HepG2 (cell line): ENCODE measurements around the gene GP1BA. TPM values are rescaled to one million over a fixed set of nuclear protein-coding genes. Genes with fewer than 3 reads are reported as not detected.
A peak's percentile ranks its signal among the peaks of the same experiment; 100 is the strongest.

Experiments used
- ESRRA ChIP-seq: sonication (generic); formaldehyde crosslinking; IDR thresholded peaks from 2 replicates; pipeline ENCODE4 v1.5.1; 2020; ENCODE audit warnings: mild to moderate bottlenecking, low read depth, missing genetic modification reagents
- HNRNPK ChIP-seq: fragments of 200-400 bp; formaldehyde crosslinking; IDR thresholded peaks from 2 replicates; pipeline ENCODE4 v1.6.1; 2018; ENCODE audit warnings: low read length, low read depth, moderate library complexity, mild to moderate bottlenecking; ENCODE audit not compliant: poor library complexity, severe bottlenecking
- HNRNPLL ChIP-seq: fragments of 200-400 bp; formaldehyde crosslinking; IDR thresholded peaks from 2 replicates; pipeline ENCODE4 v1.6.1; 2017; ENCODE audit warnings: mild to moderate bottlenecking, low read depth, low read length; ENCODE audit not compliant: poor library complexity, severe bottlenecking
- KAT7 ChIP-seq: IDR thresholded peaks from 2 replicates; pipeline ENCODE4 v1.6.1; 2018; ENCODE audit warnings: borderline replicate concordance, missing compliant biosample characterization
- KDM5B ChIP-seq: sonication (generic); formaldehyde crosslinking; IDR thresholded peaks from 2 replicates; pipeline ENCODE4 v1.4.0; 2020; ENCODE audit warnings: missing genetic modification reagents, mild to moderate bottlenecking, borderline replicate concordance
- PHF20 ChIP-seq: sonication (generic); formaldehyde crosslinking; IDR thresholded peaks from 2 replicates; pipeline ENCODE4 v1.5.0; 2020; ENCODE audit warnings: mild to moderate bottlenecking, missing genetic modification reagents
- POLR2G ChIP-seq: fragments of 200-400 bp; formaldehyde crosslinking; IDR thresholded peaks from 2 replicates; pipeline ENCODE4 v1.6.1; 2018; ENCODE audit warnings: mild to moderate bottlenecking, low read depth, low read length, moderate library complexity
- RFXANK ChIP-seq: IDR thresholded peaks from 2 replicates; pipeline ENCODE4 v1.6.1; 2016
- TARDBP ChIP-seq: sonication (generic); formaldehyde crosslinking; IDR thresholded peaks from 2 replicates; pipeline ENCODE4 v1.8.0; 2022; ENCODE audit warnings: mild to moderate bottlenecking, missing genetic modification reagents
- THAP11 ChIP-seq: IDR thresholded peaks from 2 replicates; pipeline ENCODE4 v1.6.1; 2016; ENCODE audit warnings: missing biosample characterization, missing genetic modification reagents
- ZNF607 ChIP-seq: sonication (generic); formaldehyde crosslinking; IDR thresholded peaks from 2 replicates; pipeline ENCODE4 v1.5.1; 2020; ENCODE audit warnings: missing genetic modification reagents, mild to moderate bottlenecking, borderline replicate concordance
- polyA plus RNA-seq, 8 experiments: library from polyadenylated mRNA; depleted of rRNA in 3 of 8; stranded (reverse) in 7 of 8; unstranded in 1 of 8; fragments of >200 nt; fragmentation: Illumina TruSeq in 4 of 8; extraction: Trizol in 4 of 8; gene quantifications; 2 replicates each; pipeline versions ENCODE4 v1.2.1 to v1.2.3, GENCODE V29; 2011 to 2016; ENCODE audit warnings: low read depth in 4 of 8, missing spikeins in 1 of 8, mixed read lengths in 1 of 8; ENCODE audit not compliant: insufficient read depth in 1 of 8
- total RNA-seq, 5 experiments: library from RNA; depleted of rRNA; stranded (reverse); fragments of >200 nt; fragmentation: Illumina TruSeq; extraction: Trizol; gene quantifications; 2 replicates each; pipeline ENCODE4 v1.2.3, GENCODE V29; 2016; ENCODE audit warnings: low read depth in 1 of 5
- TF ChIP-seq, protein P1 (sequence below): sonication (generic); formaldehyde crosslinking; IDR thresholded peaks from 2 replicates; pipeline ENCODE4 v1.9.0; 2021; ENCODE audit warnings: missing genetic modification reagents, borderline replicate concordance
- TF ChIP-seq, protein P2 (sequence below): sonication (generic); formaldehyde crosslinking; IDR thresholded peaks from 2 replicates; pipeline ENCODE4 v1.5.0; 2020; ENCODE audit warnings: mild to moderate bottlenecking, missing genetic modification reagents
- TF ChIP-seq, protein P3 (sequence below): sonication (generic); formaldehyde crosslinking; IDR thresholded peaks from 2 replicates; pipeline ENCODE4 v1.5.0; 2020; ENCODE audit warnings: missing genetic modification reagents

The GP1BA gene
- total and polyA plus RNA-seq, 2 of the 13 experiments (the other 11 are each of a cell fraction or from before 2014, with no cell fraction given), result not detected

DNA sequence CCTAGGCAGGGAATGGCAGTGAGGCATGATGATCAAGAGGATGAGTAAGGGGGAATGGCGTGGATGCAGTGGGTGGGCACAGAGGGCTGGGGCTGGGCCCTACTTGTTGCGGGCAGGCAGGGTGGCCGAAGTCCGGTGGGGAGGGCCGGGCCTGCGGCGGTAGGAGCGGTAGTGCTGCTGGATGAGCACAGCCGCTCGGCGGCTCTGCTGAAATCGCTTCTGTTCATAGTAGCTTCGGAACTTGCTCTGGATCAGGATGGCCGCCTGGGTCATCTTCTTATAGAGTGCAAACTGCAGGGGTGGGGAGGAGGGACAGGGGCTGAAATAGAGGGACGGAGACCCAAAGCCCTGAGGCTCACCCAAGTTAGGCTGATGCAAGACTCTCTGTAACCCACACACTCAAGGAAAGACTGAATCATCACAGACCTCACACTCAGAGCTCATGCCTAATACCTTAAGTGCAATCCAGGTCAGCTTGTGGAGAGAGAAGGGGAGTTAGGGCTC lies 37.0 kb downstream of the GP1BA start (continued):
- TF ChIP-seq, protein P1, sequence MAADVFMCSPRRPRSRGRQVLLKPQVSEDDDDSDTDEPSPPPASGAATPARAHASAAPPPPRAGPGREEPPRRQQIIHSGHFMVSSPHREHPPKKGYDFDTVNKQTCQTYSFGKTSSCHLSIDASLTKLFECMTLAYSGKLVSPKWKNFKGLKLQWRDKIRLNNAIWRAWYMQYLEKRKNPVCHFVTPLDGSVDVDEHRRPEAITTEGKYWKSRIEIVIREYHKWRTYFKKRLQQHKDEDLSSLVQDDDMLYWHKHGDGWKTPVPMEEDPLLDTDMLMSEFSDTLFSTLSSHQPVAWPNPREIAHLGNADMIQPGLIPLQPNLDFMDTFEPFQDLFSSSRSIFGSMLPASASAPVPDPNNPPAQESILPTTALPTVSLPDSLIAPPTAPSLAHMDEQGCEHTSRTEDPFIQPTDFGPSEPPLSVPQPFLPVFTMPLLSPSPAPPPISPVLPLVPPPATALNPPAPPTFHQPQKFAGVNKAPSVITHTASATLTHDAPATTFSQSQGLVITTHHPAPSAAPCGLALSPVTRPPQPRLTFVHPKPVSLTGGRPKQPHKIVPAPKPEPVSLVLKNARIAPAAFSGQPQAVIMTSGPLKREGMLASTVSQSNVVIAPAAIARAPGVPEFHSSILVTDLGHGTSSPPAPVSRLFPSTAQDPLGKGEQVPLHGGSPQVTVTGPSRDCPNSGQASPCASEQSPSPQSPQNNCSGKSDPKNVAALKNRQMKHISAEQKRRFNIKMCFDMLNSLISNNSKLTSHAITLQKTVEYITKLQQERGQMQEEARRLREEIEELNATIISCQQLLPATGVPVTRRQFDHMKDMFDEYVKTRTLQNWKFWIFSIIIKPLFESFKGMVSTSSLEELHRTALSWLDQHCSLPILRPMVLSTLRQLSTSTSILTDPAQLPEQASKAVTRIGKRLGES (CRISPR knock-in tag), result no peak
- peak; percentile 27 for TF ChIP-seq HNRNPK
- no peak for TF ChIP-seq ESRRA (CRISPR knock-in tag)
- TF ChIP-seq PHF20 (CRISPR knock-in tag), result no peak
- TF ChIP-seq KAT7 (CRISPR knock-in tag), result no peak; the same call in 1 of the 2 replicates
- TF ChIP-seq, protein P2, sequence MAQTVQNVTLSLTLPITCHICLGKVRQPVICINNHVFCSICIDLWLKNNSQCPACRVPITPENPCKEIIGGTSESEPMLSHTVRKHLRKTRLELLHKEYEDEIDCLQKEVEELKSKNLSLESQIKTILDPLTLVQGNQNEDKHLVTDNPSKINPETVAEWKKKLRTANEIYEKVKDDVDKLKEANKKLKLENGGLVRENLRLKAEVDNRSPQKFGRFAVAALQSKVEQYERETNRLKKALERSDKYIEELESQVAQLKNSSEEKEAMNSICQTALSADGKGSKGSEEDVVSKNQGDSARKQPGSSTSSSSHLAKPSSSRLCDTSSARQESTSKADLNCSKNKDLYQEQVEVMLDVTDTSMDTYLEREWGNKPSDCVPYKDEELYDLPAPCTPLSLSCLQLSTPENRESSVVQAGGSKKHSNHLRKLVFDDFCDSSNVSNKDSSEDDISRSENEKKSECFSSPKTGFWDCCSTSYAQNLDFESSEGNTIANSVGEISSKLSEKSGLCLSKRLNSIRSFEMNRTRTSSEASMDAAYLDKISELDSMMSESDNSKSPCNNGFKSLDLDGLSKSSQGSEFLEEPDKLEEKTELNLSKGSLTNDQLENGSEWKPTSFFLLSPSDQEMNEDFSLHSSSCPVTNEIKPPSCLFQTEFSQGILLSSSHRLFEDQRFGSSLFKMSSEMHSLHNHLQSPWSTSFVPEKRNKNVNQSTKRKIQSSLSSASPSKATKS, result no peak
- no peak for TF ChIP-seq ZNF607 (CRISPR knock-in tag)
- peak; percentile 37; the same call in 1 of the 2 replicates for TF ChIP-seq POLR2G
- no peak for TF ChIP-seq RFXANK (CRISPR knock-in tag)
- 0 out of 2 replicates have a peak, but pooled peaks have one; percentile 3 for TF ChIP-seq THAP11 (CRISPR knock-in tag)
- no peak for TF ChIP-seq TARDBP (CRISPR knock-in tag)
- no peak for TF ChIP-seq KDM5B (CRISPR knock-in tag)
- TF ChIP-seq HNRNPLL, result peak; percentile 23
- TF ChIP-seq, protein P3, sequence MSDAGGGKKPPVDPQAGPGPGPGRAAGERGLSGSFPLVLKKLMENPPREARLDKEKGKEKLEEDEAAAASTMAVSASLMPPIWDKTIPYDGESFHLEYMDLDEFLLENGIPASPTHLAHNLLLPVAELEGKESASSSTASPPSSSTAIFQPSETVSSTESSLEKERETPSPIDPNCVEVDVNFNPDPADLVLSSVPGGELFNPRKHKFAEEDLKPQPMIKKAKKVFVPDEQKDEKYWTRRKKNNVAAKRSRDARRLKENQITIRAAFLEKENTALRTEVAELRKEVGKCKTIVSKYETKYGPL (CRISPR knock-in tag), result no peak
